Inflammatory macrophage treated with lipopolysaccharide for 1 hour (primary cell): ENCODE results near the gene PSMA6.
"Not testable (repeated sequence)": the region's sequence is repeated elsewhere in the genome, so short reads cannot be mapped to it uniquely, and the experiment has no call there.

ENCODE experiments used
- DNase-seq, 2 donors: peaks; one replicate each; pipeline ENCODE4 v3.0.0-alpha.2; 2020 to 2022

PSMA6 gene

GRCh38 chr14:35326375-35326774 lies 34.2 kb downstream of the PSMA6 start:
- peak; percentile 76 for DNase-seq

- peak; percentile 85 to 90 for DNase-seq
These were observed 39.7 kb downstream of the PSMA6 start for GRCh38 chr14:35331605-35332516.

- DNase-seq: peak; percentile 77 to 81
These were observed 40.5 kb downstream of the PSMA6 start for GRCh38 chr14:35332517-35333263.

DNA sequence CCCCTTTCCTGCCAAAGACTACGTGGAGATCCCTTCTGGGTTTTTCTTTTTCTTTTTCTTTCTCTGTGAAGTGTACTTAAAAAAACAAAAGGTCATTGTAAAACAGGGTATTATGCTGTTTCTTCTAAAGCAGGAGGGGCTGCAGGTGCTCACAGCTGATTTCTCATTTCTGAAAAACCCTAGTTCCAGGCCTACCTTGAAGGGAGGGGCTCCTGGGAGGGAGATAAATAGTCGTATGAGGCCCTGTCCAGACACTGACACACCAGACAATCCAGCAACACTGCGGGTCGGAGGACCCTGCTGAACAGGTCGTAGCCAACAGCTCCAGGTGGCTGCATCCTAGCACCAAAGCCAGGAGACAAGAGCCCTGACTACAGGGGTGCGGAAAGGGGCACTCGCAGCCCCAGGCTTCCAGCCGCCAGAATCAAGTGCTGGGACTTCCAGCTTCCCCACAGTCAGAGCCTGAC lies 41.1 kb downstream of the PSMA6 start:
- no peak for DNase-seq

- no peak for DNase-seq
These were observed 41.9 kb downstream of the PSMA6 start for GRCh38 chr14:35333797-35334743.

DNA sequence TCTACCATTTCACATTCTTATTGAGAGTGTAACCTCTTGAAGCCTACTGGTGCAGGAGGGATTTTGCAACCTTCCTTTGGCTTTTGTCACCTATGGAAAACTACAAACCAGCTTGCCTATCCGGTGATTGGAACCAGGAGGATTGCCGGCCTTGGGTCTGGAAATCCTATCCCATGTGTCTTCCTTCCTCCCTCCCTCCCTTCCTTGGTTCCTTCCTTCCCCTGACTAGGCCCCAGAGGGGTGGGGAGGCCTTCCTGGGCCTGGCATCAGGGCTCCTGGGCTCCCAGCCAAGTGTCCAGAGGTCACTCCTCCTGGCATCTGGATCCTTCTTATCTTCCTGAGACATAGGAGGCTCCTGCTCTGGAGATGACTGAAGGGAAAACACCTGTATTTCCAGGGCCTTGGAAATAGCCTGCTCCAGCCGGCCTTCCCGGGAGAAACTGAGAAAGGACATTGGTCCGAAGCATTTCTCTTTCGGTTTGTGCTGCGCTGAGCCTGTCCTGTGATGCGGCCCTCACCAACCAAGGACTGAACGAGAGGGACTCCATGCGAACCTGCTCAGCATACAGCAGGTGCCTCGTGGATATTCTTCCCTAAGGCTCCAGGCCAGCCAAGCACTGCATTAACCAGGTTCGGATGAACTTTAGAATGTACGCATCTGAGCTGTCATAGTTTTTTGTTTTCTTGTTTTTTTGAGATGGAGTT lies 43.4 kb downstream of the PSMA6 start:
- DNase-seq: no peak

GRCh38 chr14:35336171-35336493 lies 44.0 kb downstream of the PSMA6 start:
- not testable (repeated sequence) for DNase-seq

GRCh38 chr14:35336494-35337268 lies 44.5 kb downstream of the PSMA6 start:
- DNase-seq: peak; percentile 93 to 98

DNA sequence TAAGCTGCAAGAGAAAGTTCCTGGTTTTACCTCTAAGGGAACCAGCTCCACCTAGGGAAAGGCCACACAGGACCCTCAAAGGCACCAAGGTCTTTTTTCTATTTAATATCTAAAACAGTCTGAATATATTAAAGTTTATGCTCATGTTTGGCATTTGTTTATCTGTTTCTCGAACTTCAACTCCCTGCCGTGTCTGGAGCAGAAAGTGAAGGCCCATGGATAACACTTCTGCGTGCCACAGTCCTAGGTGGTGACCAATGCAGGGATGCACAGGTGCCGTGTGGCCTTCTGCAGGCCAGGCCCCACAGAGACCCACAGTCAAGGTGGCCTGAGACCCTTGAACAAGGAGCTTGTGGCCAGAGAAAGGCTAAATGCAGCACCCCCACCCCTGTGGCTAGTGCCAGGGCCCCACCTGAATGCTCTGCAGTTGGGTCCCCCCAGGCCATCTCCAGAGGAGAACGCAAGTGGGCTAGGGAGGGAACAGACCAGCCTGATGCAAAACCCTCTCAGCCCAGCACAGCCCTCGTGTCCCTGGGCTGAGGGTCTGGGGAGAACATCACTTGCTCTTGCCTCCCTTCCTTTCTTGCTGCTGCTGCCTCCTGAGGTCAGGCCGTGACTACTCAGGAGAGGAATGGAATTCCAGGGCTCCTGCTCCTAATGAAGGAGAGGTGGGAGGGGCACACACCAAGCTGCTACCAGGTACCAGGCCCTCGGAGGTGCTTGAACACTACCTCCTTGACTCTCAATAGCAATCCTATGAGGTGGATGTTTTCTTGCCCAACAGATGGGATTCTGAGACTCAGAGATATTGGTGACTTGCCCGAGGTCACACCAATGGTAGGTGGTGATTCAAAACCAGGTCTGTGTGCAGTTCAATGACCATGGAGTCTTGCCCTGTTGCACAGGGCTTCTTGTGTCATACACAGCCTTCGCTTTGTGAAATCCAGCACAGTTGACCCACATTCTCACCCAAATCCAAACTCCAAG lies 45.4 kb downstream of the PSMA6 start:
- DNase-seq: no peak

DNA sequence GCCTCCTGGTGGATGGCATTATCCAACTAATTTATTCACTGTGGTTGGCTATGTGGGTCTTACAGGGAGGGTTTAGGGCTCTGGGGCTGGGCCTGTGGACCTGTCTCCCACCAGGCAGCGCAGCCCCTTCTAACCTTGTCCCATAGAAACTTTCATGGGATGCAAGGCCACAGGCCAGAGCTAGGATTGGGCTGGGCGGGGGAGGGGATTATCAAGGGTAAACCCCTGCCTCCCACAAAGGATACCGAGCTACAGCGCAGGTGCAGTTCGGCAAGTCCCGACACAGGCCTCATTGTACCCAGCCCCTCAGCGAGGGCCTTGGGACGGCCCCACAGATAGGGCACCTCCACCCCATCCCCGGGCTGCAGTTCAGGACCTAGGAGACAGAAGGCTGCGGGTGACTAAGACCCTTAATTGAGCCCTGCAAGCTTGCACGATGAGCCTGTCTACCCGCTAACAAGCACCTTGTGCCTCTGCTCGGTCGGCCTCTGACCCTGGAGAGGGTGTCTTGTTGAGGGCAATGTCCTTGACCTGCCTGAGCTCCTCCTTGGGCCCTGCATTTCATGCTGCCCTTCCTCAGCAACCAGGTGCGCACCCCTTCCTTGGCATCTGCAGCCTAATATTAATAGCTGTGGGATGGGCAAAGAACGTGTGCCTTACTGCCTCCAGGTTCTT lies 46.7 kb downstream of the PSMA6 start:
- no peak for DNase-seq

- peak; percentile 77 to 91 for DNase-seq
These were observed 47.7 kb downstream of the PSMA6 start for GRCh38 chr14:35339761-35340406.

DNA sequence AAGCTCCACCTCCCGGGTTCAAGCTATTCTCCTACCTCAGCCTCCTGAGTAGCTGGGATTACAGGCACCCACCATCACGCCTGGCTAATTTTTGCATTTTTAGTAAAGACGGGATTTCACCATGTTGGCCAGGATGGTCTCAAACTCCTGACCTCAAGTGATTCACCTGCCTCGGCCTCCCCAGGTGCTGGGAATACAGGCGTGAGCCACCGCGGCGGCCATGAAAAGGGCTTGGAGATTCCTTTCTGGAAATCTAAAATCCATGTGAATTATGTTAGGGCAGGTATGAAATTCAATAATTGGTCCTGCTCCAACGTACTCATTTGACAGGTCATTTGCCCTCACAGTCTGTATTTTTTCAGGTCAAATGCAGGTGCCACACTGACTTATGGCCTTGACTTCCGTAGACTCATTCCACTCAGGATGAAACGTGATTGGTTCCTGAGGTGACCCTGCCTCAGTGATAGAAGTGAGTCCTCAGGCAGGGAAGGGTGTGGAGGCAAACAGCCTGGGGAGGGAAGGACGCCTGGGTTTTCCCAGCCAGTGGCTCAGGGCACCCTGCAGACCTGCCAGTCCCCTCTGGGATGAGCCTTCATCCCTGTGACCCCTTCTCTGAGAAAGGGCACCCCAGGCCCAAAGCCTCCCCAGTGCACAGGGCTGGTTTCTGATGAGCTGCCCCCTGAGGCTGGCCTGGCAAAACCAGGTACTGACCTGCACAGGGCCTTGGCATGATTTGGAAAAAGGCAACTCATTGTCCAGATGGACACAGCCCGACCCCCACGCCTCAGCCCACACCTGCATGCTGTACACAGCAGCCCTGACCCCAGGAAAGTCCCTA lies 48.7 kb downstream of the PSMA6 start:
- peak in 1 of 2 donors; percentile 49 for DNase-seq

DNA sequence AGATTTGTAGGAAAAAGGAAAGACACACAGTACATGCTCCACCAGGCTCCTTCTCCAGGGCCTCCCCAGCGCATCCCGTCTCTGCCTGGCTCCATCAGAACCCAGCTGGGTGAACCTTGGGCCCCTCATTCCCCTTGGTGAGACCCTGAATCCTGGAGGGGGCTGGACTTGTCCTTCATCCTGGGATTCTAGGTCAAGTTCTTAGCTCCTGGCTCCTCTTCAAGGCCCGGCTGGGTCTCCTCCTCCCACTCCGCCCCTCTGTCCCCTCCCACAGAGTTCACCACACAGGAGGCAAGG lies 49.2 kb downstream of the PSMA6 start:
- DNase-seq: no peak

DNA sequence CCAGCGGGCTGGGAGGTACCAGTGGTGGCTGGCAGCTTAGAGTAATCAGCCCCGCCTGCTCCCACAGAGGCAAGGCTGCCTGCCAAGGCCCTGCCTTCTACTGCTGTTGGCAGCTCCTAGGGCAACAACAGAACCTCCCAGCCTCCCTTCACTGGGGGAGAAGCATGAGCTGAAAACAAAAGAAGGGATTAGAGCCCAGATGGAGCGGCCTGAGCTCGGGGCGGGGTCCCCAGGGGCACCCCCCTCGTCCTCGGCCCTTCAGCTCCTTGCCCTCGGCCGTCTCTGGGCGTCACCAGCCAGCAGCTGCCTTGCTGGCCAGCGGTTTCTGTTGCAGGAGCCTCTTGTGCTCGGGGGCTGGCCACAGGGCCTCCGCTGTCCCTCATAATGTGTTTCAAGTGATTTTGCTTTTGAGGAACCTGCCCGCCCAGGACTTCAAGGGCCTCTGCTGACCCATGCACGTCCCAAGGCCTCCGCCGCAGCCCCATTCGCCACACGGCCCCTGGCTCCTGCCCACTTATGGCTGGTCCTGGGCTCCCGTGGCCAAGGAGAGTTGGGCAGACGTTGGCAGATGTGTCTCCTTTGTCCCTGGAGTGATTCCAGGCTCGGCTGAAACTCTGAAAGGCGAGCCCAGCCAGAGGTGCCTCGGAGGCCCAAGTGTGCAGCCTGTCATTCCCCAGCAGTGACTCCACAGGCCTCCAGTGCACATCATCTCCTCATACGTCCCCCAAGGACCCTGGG lies 49.7 kb downstream of the PSMA6 start:
- peak; percentile 75 to 77 for DNase-seq

GRCh38 chr14:35342489-35343010 lies 50.4 kb downstream of the PSMA6 start:
- no peak for DNase-seq

DNA sequence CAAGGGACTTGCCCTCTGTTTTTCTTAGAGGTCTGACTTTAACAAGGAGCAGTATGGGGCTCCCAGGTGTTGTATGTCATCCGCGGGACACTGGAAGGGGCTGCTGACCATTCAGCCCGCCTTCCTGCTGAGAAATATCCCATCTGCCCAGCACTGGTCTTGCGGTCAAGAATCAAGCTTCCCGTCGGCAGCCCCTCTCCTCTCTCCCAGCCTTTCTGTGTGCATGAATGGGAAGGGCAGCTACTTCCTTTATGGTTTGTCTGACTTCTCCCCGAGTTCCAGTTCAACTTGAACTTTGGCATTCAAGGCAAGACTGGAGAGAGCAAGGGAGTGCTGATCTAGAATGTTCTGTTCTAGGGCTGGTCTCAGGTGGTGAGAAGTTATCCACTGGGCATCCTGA lies 51.5 kb downstream of the PSMA6 start:
- DNase-seq: no peak
